Mammary epithelial cell (primary cell): ENCODE data around the gene VSTM4.

ENCODE experiments used
- CTCF ChIP-seq, 2 donors: IDR thresholded peaks in 1 of 2; conservative IDR thresholded peaks in 1 of 2; 2 replicates each; pipeline ENCODE4 v1.5.1; 2011 to 2012; ENCODE audit warnings: inconsistent platforms in 2 of 2, low read length in 2 of 2, mild to moderate bottlenecking in 2 of 2, control low read depth in 1 of 2, low read depth in 1 of 2; ENCODE audit not compliant: insufficient read depth in 1 of 2; ENCODE audit errors: extremely low read depth in 1 of 2
- EZH2 ChIP-seq: IDR thresholded peaks from 2 replicates; pipeline ENCODE4 v1.6.1; 2012; ENCODE audit warnings: low read length, inconsistent platforms, borderline replicate concordance

- TF ChIP-seq CTCF (conservative IDR thresholded peaks at IDR 0.05 in 1 of 2, IDR thresholded peaks at IDR 0.05 in 1 of 2; ENCODE audit: extremely low read depth in 1 of 2, insufficient read depth in 1 of 2, low read depth in 1 of 2, low read length in 2 of 2), result no peak
- no peak for TF ChIP-seq EZH2
Observed at GRCh38 chr10:49071160-49071761, 44.1 kb downstream of the VSTM4 start.
